ENCODE data around the gene AVL9.
A peak's percentile ranks its signal among the peaks of the same experiment; 100 is the strongest.
"Not testable (repeated sequence)": the region's sequence is repeated elsewhere in the genome, so short reads cannot be mapped to it uniquely, and the experiment has no call there.

Gene AVL9

GRCh38 chr7:32495298-32496051 lies at the start of gene AVL9:
Gene AVL9, plus strand, starts transcription at chr7:32495489. Its CDS starts 221 bp downstream, at chr7:32495710.
- peaks cover 6% of the 10 kb centered on the region for H3K4me1 ChIP-seq
- no peaks in the 10 kb centered on the region for H3K36me3 ChIP-seq (replicated peaks)
- no peaks in the 10 kb centered on the region for H3K27me3 ChIP-seq (ENCODE audit: low read depth)
- in situ Hi-C loops (cut with MboI; ENCODE audit: low sequenced_read_pairs) = no loop called here
- peak within 1 kb of the TSS; percentile 96 for H3K4me3 ChIP-seq
- no peaks in the 10 kb centered on the region for H3K9me3 ChIP-seq
- peak; percentile 90 to 99 for DNase-seq (ENCODE audit: low spot score in 2 of 2)

DNA sequence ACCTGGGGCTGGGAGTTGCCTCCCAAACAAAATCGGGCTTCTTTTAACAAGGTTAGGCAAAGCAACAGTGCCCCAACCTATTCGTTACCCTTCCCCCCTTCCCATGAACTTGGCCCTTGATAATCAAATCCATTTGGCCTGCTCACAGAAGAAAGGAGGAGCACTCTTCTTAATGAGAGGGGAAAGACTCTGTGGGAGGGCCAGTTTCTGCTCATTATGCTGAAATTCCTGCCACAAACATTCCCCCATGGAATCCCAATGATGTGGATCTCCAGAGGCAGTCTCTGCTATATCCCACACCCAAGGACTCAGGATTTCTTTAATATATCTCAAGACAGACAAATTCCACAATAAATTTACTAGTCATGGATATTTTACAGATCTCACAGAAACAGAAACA lies 48.1 kb upstream of the AVL9 start:
- in situ Hi-C loops (cut with MboI; ENCODE audit: low sequenced_read_pairs) = no loop called here
- Histone ChIP-seq H3K4me1 (no peaks in the 10 kb centered on the region), H3K36me3 (replicated peaks) (no peaks in the 10 kb centered on the region), H3K27me3 (ENCODE audit: low read depth) (no peaks in the 10 kb centered on the region), H3K9me3 (no peaks in the 10 kb centered on the region), H3K4me3 (no peak overlapping the region)
- DNase-seq (ENCODE audit: low spot score in 2 of 2) = no peak

GRCh38 chr7:32453341-32454011 lies 41.8 kb upstream of the AVL9 start:
- no peak for DNase-seq (ENCODE audit: low spot score in 2 of 2)
- Histone ChIP-seq H3K36me3 (replicated peaks) (no peaks in the 10 kb centered on the region), H3K4me3 (no peak overlapping the region), H3K27me3 (ENCODE audit: low read depth) (no peaks in the 10 kb centered on the region), H3K9me3 (no peaks in the 10 kb centered on the region), H3K4me1 (no peaks in the 10 kb centered on the region)
- in situ Hi-C loops (cut with MboI; ENCODE audit: low sequenced_read_pairs) = no loop called here

DNA sequence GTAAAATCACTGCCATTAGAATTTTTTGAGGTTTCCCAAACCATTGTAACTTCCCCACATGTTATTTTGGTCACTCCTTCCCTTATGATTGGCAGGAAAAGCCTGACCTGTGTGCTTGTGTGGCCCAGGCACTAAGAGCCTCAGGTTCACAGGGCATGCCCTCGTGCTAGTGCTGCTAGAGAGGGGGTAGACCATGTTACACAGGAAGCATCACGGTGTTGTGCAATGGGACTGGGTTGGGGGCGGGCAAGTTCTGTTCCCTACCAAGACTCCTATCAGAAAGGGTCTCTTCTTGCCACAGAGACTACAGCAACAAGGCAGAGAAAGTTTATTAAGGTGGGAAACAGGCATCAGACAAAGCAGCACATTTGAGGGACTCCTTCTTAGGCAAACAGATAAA lies 37.3 kb upstream of the AVL9 start:
- Histone ChIP-seq H3K36me3 (replicated peaks) (no peaks in the 10 kb centered on the region), H3K27me3 (ENCODE audit: low read depth) (no peaks in the 10 kb centered on the region), H3K4me1 (no peaks in the 10 kb centered on the region), H3K4me3 (no peak overlapping the region), H3K9me3 (no peaks in the 10 kb centered on the region)
- in situ Hi-C loops (cut with MboI; ENCODE audit: low sequenced_read_pairs) = no loop called here
- no peak for DNase-seq (ENCODE audit: low spot score in 2 of 2)

GRCh38 chr7:32459788-32460187 lies 35.5 kb upstream of the AVL9 start:
- no peaks in the 10 kb centered on the region for H3K36me3 ChIP-seq (replicated peaks)
- in situ Hi-C loops (cut with MboI; ENCODE audit: low sequenced_read_pairs) = no loop called here
- no peaks in the 10 kb centered on the region for H3K4me1 ChIP-seq
- no peak for DNase-seq (ENCODE audit: low spot score in 2 of 2)
- no peak overlapping the region for H3K4me3 ChIP-seq
- no peaks in the 10 kb centered on the region for H3K9me3 ChIP-seq
- no peaks in the 10 kb centered on the region for H3K27me3 ChIP-seq (ENCODE audit: low read depth)

GRCh38 chr7:32461484-32461883 lies 33.8 kb upstream of the AVL9 start:
- no peaks in the 10 kb centered on the region for H3K9me3 ChIP-seq
- H3K27me3 ChIP-seq (ENCODE audit: low read depth) = no peaks in the 10 kb centered on the region
- in situ Hi-C loops (cut with MboI; ENCODE audit: low sequenced_read_pairs) = no loop called here
- H3K4me1 ChIP-seq = no peaks in the 10 kb centered on the region
- no peak overlapping the region for H3K4me3 ChIP-seq
- H3K36me3 ChIP-seq (replicated peaks) = no peaks in the 10 kb centered on the region
- no peak for DNase-seq (ENCODE audit: low spot score in 2 of 2)

- DNase-seq (ENCODE audit: low spot score in 2 of 2) = no peak
- in situ Hi-C loops (cut with MboI; ENCODE audit: low sequenced_read_pairs) = no loop called here
- no peaks in the 10 kb centered on the region for H3K4me1 ChIP-seq
- H3K9me3 ChIP-seq = no peaks in the 10 kb centered on the region
- H3K4me3 ChIP-seq = no peak overlapping the region
- H3K36me3 ChIP-seq (replicated peaks) = no peaks in the 10 kb centered on the region
- no peaks in the 10 kb centered on the region for H3K27me3 ChIP-seq (ENCODE audit: low read depth)
Measured at GRCh38 chr7:32462451-32462850, 32.8 kb upstream of the AVL9 start.

GRCh38 chr7:32462977-32463376 lies 32.3 kb upstream of the AVL9 start:
- Histone ChIP-seq H3K4me1 (no peaks in the 10 kb centered on the region), H3K36me3 (replicated peaks) (no peaks in the 10 kb centered on the region), H3K4me3 (no peak overlapping the region), H3K9me3 (no peaks in the 10 kb centered on the region), H3K27me3 (ENCODE audit: low read depth) (no peaks in the 10 kb centered on the region)
- in situ Hi-C loops (cut with MboI; ENCODE audit: low sequenced_read_pairs) = no loop called here
- DNase-seq (ENCODE audit: low spot score in 2 of 2) = no peak

DNA sequence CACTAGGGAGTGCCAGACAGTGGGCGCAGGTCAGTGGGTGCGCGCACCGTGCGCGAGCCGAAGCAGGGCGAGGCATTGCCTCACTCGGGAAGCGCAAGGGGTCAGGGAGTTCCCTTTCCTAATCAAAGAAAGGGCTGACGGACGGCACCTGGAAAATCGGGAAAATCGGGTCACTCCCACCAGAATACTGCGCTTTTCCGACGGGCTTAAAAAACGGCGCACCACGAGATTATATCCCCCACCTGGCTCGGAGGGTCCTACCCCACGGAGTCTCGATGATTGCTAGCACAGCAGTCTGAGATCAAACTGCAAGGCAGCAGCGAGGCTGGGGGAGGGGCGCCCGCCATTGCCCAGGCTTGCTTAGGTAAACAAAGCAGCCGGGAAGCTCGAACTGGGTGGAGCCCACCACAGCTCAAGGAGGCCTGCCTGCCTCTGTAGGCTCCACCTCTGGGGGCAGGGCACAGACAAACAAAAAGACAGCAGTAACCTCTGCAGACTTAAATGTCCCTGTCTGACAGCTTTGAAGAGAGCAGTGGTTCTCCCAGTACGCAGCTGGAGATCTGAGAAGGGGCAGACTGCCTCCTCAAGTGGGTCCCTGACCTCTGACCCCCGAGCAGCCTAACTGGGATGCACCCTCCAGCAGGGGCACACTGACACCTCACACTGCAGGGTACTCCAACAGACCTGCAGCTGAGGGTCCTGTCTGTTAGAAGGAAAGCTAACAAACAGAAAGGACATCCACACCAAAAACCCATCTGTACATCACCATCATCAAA lies 30.5 kb upstream of the AVL9 start:
- H3K36me3 ChIP-seq (replicated peaks); H3K27me3 ChIP-seq (ENCODE audit: low read depth); in situ Hi-C loops (cut with MboI; ENCODE audit: low sequenced_read_pairs); H3K4me1 ChIP-seq; H3K9me3 ChIP-seq; DNase-seq (ENCODE audit: low spot score in 2 of 2); H3K4me3 ChIP-seq: not testable (repeated sequence)

DNA sequence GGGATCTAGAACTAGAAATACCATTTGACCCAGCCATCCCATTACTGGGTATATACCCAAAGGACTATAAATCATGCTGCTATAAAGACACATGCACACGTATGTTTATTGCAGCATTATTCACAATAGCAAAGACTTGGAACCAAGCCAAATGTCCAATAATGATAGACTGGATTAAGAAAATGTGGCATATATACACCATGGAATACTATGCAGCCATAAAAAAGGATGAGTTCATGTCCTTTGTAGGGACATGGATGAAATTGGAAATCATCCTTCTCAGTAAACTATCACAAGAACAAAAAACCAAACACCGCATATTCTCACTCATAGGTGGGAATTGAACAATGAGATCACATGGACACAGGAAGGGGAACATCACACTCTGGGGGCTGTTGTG lies 25.3 kb upstream of the AVL9 start:
- H3K4me3 ChIP-seq; H3K4me1 ChIP-seq; H3K9me3 ChIP-seq; DNase-seq (ENCODE audit: low spot score in 2 of 2); H3K27me3 ChIP-seq (ENCODE audit: low read depth); H3K36me3 ChIP-seq (replicated peaks); in situ Hi-C loops (cut with MboI; ENCODE audit: low sequenced_read_pairs): not testable (repeated sequence)

GRCh38 chr7:32470871-32471270 lies 24.4 kb upstream of the AVL9 start:
- Histone ChIP-seq H3K4me3 (no peak overlapping the region), H3K4me1 (no peaks in the 10 kb centered on the region), H3K36me3 (replicated peaks) (no peaks in the 10 kb centered on the region), H3K27me3 (ENCODE audit: low read depth) (no peaks in the 10 kb centered on the region), H3K9me3 (no peaks in the 10 kb centered on the region)
- in situ Hi-C loops (cut with MboI; ENCODE audit: low sequenced_read_pairs) = no loop called here
- DNase-seq (ENCODE audit: low spot score in 2 of 2) = no peak

DNA sequence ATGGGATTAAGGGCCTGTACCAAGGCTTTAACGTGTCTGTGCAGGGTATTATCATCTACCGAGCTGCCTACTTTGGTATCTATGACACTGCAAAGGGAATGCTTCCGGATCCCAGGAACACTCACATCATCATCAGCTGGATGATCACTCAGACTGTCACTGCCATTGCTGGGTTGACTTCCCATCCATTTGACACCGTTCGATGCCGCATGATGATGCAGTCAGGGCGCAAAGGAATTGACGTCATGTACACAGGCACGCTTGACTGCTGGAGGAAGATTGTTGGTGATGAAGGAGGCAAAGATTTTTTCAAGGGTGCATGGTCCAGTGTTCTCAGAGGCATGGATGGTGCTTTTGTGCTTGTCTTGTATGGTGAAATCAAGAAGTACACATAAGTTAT lies 23.3 kb upstream of the AVL9 start:
- DNase-seq (ENCODE audit: low spot score in 2 of 2) = no peak
- no peaks in the 10 kb centered on the region for H3K27me3 ChIP-seq (ENCODE audit: low read depth)
- H3K9me3 ChIP-seq = no peaks in the 10 kb centered on the region
- no peaks in the 10 kb centered on the region for H3K36me3 ChIP-seq (replicated peaks)
- no peak overlapping the region for H3K4me3 ChIP-seq
- in situ Hi-C loops (cut with MboI; ENCODE audit: low sequenced_read_pairs) = no loop called here
- H3K4me1 ChIP-seq = no peaks in the 10 kb centered on the region

GRCh38 chr7:32474008-32474407 lies 21.3 kb upstream of the AVL9 start:
- Histone ChIP-seq H3K27me3 (ENCODE audit: low read depth) (no peaks in the 10 kb centered on the region), H3K4me3 (no peak overlapping the region), H3K4me1 (no peaks in the 10 kb centered on the region), H3K36me3 (replicated peaks) (no peaks in the 10 kb centered on the region), H3K9me3 (no peaks in the 10 kb centered on the region)
- in situ Hi-C loops (cut with MboI; ENCODE audit: low sequenced_read_pairs) = no loop called here
- DNase-seq (ENCODE audit: low spot score in 2 of 2) = no peak
